Adrenal gland (tissue), 5 donors: Measurements from ENCODE around the gene BPIFB4.

Experiments
- POLR2A ChIP-seq, 2 donors: fragments of 450-650 bp; IDR thresholded peaks; one replicate each; pipeline ENCODE4 v1.6.1; 2017; ENCODE audit warnings: antibody characterized with exemption in 2 of 2, mild to moderate bottlenecking in 2 of 2, moderate library complexity in 1 of 2
- TF ChIP-seq, protein P1 (sequence below), 6 experiments: fragments of 450-650 bp in 4 of 6; fragments of 200-600 bp in 2 of 6; sonication (generic) in 1 of 6; IDR thresholded peaks; 1 replicate in 5 of 6; 2 replicates in 1 of 6; pipeline versions ENCODE4 v1.5.1 to v1.8.0; 2016 to 2021; ENCODE audit warnings: antibody characterized with exemption in 6 of 6, mild to moderate bottlenecking in 2 of 6, moderate library complexity in 1 of 6
- donor health status: DM: no; HTN: no; CAD: no.

DNA sequence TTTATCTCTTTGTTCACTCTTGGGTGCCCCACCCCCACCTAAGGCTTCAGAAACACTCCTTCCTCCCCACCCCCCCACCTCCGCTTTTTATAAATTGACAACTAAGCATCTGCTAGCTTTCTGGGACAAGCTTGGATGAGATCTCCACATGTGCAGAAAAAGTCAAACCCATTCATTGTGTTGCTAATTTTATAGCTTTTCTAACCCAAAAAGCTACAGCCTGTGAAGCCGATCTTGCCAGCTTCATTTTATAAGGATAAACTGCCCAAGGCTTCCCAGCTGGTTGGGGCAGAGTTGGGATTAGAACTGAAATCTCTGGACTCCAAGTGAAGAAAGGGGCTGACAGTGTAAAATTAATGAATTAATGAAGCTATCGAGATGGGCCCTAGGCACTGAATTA lies 24.1 kb downstream of the BPIFB4 start:
- TF ChIP-seq, protein P1, sequence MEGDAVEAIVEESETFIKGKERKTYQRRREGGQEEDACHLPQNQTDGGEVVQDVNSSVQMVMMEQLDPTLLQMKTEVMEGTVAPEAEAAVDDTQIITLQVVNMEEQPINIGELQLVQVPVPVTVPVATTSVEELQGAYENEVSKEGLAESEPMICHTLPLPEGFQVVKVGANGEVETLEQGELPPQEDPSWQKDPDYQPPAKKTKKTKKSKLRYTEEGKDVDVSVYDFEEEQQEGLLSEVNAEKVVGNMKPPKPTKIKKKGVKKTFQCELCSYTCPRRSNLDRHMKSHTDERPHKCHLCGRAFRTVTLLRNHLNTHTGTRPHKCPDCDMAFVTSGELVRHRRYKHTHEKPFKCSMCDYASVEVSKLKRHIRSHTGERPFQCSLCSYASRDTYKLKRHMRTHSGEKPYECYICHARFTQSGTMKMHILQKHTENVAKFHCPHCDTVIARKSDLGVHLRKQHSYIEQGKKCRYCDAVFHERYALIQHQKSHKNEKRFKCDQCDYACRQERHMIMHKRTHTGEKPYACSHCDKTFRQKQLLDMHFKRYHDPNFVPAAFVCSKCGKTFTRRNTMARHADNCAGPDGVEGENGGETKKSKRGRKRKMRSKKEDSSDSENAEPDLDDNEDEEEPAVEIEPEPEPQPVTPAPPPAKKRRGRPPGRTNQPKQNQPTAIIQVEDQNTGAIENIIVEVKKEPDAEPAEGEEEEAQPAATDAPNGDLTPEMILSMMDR (IDR thresholded peaks at IDR 0.05) = no peak
- TF ChIP-seq POLR2A (IDR thresholded peaks at IDR 0.05) = no peak
